Stimulated activated CD8-positive, alpha-beta memory T cell treated with anti-CD3 and anti-CD28 coated beads, Interleukin-7, amount 100 ng/mL, for 24 hours (primary cell): ENCODE measurements around the gene TEAD1.

Source experiments
- DNase-seq: peaks from one replicate; pipeline ENCODE4 v3.0.0-alpha.2; 2020; ENCODE audit warnings: low read depth

TEAD1 gene

DNA sequence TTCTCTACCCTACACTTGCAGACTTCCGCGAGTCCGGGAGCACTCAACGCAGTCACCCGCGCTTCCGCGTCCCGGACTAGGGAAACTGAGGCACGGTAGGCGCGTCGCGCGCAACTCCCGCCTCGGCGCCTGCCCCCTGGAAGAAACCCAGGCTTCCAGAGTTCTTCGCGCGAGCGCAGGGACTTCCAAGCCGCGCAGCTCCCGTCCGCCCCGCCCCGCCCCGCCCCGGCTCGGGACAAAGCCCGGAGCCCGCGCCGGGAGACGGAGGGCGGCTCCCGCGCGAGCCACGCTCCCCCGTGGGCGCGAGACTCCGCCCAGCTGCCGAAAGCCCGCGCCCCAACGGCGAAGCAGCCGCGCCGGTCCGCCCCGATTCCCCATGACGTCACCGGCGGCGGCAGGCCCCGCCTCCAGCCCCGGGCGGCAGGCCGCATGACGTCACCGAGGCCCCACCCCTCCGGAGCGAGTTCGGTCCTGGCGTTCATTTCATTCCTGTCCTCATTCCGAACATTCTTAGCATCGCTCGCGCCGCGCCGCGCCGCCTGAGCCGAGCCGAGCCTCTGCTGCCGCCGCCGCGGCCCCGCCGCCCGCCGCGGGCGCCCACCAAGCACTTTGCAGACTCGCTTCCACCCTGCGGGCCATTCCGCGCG, at the start of gene TEAD1:
Gene TEAD1 (plus strand): TSS at position 498 of the 647 bp plus-strand sequence.
- peak; percentile 73 for DNase-seq

DNA sequence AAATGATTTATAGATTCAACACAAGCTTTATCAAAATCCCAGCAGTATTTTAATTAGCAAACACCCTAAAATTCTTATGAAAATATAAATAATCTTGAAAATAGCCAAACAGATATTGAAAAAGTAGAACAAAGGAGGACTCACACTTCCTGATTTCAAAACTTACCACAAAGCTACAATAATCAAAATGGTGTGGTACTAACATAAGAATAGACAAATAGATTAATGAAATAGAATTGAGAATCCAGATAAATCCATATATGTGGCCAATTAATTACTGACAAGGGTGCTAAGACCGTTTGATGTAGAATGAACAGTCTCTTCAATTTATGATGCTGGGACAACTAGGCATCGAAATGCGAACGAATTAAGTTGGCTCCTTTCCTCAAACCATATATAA, 49.6 kb upstream of the TEAD1 start:
- no peak for DNase-seq

DNA sequence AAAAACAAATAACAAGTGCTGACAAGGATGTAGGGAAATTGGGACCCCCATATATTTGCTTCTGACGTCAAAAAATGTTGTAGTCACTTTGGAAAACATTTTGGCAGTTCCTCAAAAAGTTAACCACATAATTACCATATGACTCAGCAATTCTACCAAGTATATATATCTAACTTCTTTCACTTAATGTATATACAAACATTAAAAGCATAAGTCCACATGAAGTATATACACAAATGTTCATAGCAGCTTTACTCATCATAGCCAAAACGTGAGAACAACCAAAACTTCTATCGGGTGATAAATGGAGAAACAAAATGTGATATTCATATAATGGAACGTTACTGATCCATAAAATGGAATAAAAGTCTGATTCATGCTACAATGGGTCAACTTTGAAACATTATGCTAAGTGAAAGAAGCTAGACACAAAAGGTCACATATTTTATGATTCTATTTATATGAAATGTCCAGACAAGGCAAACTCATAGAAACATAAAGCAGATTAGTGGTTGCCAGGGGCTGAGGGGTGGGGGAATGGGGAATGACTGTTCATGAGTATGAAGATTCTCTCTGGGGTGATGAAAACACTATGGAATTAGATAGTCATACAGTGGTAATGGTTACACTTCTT, 48.7 kb upstream of the TEAD1 start:
- DNase-seq = no peak

DNA sequence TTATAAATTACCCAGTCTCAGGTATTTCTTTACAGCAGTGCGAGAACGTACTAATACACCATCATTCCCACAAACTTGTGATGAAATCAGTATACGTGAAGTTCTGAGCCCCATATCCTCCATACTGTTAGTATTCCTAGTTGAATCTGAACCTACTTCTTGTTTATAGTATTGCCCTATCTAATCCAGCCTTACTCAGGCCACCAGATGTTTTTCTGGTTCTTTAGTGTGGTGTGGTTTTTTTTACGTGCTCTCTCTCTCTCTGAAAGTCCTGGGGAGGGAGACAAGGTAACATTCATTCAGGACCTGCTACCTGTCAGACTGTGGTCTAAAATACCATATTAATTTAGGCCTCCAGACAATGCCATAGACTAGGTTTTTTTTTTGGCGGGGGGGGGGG, 47.6 kb upstream of the TEAD1 start:
- DNase-seq = no peak

DNA sequence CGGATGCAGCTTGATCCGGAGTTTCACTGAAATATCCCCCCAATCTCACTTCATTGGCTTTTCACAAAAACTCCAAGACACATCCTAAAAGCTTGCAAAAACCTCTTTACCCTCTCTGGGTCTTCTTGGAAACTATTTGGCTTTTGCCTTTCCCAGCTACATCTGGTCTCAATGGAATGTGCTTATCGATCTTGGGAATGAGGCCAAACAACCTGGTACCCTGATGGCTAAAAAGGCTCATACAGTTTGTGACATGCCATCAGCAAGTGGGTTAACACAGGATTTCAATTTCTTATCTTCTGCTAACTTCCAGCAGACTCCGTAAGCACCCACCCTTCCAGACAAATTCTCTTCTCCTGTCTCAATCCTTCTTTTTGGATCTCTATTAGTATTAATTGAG, 45.9 kb upstream of the TEAD1 start:
- no peak for DNase-seq

DNA sequence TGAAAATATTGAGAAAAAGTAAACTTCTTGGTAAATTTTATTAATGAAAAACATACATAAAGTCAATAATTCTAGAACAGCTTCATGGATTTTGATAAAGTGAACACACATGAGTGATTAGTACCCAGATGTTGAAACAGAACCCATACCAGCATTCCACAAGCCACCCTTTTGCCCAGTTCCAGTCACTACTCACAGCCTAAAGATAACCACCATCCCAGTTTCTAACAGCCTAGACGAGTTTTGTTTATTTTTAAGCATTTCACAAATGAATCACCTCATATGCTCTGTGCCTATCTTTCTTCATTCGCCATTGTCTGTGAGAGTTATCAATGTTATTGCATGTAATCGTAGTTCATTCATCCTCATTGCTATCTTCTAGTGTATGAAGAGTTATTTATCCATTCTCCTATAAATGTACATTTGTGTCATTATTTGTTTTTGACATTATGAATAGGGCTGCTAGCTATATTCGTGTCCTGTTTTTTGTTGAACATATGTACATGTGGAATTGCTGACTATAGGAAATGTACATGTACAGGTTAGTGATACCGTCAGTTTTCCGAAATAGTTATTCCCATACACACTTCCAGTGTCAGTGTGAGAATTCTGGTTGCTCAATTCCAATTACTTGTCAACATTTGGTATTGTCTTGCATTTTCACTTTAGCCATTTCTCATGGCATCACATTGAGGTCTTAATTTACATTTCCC, 44.5 kb upstream of the TEAD1 start:
- no peak for DNase-seq

DNA sequence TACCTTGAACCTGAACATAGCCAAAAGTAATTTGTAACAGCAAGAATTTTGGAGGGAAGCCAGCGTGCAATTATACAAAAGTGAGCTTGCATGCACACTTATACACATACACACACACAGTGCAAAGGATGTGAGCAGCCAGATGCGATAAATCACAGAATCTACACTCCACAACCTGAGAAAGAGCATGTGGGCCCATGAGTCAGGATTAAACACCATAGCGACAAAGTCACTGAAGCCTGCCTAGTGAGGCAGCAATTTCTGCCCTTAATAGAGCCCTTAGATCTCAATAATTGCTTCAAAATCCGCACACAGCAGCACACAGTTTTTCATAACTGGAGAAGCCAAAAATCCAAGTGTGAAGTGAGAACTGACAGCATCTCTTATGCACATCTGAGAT, 42.6 kb upstream of the TEAD1 start:
- DNase-seq = no peak

DNA sequence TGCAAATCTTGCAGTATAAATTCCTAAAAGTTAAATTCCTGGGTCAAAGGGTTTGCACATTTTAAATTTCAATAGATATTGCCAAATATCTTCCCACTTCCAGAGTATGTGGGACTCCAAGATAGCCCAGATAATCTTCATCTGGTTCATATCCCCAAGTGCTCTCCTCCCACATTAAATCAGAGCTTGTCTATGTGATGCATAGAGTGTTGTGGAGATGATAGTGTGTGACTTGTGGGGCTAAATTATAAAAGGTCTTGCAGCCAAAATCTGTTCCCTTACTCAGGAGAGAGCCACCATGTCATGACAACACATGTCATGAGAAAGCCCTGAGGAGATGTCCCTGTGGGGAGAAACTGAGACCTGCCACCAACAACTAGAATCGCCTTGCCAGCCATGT, 39.9 kb upstream of the TEAD1 start:
- DNase-seq = no peak

DNA sequence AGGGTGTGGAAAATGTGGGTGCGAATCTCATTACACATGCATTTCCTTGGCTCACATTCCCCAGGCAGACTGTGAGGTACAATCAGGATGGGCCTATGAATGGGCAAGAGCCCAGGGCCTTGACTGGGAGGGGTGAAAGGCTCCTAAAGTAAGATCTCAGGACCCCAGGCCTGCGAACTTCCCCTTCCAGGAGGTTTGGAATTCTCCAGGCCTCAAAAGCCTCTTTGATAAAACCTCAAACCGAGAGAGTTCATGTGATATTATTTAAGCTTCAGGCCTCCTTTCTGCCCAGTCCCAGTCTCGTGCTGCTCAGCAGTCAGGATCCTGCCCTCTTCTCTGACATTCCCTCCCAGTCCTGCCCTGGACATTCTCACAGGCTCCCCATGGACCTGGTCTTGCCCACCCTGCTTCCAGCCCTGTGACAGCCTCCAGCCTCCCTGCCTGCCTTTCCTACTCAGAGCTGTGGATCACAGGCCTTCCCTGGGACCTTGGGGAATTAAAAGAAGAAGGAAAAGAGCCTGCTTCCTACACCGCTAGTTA, 37.3 kb upstream of the TEAD1 start:
- DNase-seq = no peak

DNA sequence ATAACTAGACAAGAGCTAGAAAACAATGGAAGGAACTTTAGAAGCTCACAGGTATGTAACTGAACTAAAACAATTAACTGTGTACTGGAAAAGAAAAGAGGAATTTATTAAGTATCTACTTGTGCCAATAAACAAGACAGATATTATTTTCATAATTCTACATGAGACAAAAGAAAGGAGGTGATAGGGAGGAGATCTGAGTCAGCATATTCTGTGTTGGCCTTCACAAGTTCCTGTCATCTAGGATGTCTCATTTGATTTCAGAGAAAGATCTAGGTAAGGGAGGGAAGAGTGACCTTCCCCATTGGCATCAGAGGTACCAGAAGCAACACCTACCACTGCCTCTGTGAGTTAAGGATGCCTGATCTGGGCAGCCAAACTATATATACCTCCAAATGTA, 34.8 kb upstream of the TEAD1 start:
- no peak for DNase-seq

DNA sequence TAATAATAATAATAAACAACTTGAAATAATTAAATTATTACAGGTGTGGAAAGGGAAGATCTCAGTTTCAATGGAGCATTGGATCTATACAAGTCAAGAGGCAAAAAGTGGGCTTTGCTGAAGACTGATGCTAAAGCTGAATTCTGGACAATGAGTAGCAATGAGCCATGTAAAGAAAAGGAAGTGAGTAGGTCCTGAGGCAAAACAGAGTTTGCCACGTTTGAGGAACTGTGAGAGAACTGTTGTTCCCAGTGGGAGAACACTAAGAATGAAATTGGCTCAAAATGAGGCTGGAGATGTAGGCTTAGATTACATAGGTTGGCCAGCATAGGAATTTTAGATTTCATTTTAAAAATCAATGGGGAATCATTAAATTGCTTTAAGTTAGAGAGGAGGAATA, 33.9 kb upstream of the TEAD1 start:
- DNase-seq = no peak

DNA sequence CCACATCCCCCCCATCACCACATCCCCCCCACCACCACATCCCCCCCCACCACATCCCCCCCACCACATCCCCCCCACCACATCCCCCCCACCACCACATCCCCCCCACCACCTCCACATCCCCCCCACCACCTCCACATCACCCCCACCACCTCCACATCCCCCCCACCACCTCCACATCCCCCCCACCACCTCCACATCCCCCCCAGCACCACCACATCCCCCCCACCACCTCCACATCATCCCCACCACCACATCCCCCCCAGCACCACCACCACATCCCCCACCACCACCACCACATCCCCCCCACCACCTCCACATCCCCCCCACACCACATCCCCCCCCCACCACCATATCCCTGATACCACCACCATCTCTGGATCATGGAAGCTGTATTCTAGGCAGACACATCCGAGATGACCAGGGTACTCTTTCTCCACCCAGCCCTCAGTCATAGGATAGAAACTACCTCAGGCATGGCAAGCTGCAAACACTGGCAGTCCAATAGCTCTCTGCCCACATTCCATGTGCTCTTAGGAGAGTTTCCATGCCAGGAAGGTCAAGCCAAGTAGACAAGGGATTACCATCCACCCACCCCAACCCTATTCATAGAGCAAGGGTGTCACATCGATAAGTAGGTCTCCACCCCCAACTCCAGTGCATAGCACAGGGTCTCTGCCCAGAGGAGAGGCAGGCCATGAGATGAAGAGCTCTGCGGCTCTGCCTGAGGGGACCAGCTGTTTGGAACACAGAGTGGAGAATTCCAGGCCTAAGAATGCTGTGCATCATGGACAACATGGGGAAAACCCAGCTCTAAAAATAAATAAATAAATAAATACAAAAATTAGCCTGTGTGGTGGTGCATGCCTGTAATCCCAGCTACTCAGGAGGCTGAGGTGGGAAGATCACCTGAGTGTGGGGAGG, 33.0 kb upstream of the TEAD1 start:
- no peak for DNase-seq

DNA sequence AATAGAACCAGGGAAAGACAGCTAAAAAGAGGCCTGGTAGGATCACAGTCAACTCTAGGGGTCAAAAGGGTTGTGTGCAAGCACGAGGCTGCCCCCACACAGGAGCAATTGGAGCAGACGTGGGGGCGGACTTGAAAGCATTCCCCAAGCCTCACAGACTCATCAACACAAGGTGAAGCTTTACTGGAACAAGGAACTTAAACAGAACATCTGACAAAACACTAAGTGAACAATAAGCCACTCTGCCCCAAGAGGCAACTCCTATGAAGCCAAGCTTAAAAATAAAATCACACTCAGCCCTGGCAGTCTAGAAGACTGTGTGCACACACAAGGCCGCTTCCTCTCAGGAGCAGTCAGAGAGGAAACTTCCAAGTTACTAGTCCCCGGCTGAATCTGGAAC, 32.2 kb upstream of the TEAD1 start:
- DNase-seq = no peak

DNA sequence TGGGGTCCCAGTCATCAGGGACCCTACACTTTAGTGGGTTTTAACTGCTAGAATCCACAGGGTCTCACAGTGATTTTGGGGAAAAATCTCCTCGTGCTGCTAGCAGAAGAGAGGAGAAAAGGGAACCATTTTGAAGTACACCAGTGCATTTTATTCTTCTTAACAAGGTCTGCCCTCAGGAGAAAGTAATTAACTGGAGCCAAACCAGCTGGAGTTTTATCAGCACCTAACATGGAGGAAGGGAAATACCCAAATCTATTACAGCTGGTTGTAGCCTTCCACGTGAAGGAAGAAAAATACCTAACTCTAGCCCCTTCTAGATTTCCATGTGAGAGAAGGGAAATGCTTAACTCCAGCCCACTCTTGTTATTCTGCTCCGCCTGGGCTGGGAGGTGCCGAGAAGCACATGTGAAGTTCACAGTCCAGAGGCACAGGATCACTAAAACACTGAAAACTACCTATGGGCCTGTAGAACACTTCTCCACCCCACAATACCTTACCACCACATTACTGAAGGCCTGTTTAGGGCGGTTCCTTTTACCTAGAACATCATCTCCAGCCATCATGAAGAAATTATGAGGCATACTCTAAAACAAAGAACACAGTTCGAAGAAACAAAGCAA, 31.3 kb upstream of the TEAD1 start:
- DNase-seq = no peak

DNA sequence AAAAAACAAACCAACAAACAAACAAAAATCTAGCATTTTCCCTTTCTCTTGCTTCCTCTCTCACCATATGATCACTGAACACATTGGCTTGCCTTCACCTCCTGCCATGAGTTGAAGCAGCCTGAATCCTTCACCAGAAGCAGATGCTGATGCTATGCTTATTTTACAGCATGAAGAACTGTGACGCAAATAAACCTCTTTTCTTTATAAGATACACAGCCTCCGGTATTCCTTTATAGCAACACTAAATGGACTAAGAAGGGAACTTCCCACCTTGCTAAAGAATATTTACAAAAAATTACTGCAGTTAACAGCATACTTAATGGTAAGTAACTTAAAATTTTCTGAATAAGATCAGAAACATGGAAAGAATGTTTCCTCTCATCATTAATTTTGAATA, 27.7 kb upstream of the TEAD1 start:
- no peak for DNase-seq

DNA sequence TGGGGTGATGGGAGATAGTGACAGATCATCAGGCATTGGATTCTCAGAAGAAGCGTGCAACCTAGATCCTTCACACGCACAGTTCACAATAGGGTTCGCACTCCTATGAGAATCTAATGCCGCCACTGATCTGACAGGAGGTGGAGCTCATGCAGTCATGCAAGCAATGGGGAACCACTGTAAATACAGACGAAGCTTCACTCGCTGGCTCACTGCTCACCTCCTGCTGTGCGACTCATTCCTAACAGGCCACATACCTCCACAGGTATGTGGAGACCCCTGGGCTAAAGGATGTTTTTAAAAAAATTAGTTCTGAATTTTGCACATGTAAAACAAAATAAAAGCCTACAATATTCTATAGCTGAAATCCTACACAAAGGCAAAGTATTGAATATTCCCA, 20.5 kb upstream of the TEAD1 start:
- no peak for DNase-seq

DNA sequence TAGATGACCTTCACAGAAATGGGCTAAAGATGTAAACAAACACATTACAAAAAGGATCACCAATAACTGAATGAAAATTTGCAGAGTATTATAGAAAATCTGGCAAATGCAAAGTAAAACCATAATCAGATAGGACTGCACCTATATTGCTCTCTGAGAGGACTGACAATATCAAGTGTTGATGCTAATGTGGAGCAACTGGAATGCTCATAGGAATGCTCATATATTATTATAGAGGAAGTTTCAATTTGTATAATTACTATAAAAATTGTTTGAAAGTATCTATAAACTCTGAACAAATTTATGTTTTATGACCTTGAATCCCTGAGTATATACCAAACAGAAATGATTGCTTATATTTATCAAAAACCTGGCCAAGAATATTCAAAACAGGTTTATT, 18.4 kb upstream of the TEAD1 start:
- no peak for DNase-seq

DNA sequence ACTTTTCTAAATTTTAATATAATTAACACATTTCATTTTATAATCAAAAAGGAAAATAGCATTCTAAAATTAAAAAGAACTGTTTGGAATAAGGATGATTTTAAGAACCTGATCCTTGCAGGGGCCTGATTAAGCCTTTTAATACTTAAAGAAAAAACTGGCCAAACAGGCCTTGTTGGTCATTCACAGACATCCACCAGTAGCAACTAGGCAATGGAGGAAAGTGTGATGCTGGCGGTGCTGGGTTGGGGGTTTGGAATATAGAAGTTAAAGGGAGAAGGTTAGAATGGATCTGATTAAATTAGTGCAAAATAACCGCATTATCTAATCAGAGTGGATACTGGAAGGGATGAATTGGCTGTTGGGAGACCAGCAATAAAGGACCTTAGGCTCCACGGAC, 16.9 kb upstream of the TEAD1 start:
- no peak for DNase-seq

DNA sequence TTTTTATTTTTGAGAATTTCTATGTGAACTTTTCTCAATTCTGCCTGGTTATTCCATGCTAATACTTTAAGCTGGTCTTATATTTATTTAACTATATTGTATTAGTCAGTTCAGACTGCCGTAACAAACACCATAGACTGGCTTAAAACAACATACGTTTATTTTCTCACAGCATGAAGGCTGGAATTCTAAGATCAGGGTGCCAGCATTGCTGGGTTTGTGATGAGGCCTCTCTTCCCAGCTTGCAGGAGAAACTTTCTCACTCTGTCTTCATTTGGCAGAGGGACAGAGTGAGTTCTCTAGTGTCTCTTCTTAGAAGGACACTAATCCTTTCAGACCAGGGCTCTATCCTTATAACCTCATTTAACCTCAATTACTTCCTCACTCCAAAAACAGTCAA, 16.2 kb upstream of the TEAD1 start:
- no peak for DNase-seq

DNA sequence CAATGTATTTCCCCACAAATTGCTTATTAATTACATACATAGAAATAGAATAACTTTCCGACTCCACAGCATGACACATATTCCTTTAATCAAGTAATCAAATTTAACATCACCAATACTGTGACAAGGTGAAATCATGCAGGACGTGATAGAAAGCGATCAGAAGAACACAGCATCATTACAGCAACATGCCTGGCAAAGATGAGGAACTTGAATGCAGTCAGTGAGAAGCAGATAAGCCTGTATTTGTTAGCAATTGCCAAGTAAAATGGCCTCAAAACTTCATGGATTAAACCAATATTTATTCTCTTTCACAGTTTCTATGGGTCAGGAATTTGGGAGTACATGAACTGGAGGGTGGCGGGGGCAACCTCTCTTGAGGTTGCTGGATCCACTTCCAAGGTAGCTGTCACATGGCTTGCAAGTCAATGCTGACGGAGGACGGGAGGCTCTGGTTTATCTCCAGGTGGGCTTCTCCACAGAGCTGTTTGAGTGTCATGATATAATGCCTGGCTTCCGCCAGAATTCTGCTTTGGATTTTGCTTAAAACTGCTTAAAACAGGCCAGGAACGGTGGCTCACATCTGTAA, 12.0 kb upstream of the TEAD1 start:
- no peak for DNase-seq

DNA sequence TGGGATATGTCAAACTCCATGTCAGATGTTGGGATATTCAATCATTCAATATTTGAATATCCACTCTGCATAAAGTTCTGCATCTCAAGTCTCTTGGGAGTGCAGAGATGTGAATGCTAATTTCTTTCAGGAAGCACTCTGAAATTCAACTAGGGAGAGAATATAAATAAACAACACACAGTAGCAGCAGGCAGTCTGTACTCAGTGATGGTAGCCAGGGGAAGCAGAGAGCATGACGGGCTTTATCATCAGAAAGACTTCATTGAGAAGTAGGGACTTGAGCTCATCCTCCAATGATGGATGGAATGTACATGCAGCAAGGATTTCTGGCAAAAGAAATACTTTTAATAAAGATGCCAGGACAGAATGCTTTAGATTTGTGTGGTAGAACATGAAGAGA, 9.8 kb upstream of the TEAD1 start:
- no peak for DNase-seq
